ENCODE data around the gene HTR2C. TPM values are rescaled to one million over a fixed set of nuclear protein-coding genes. Genes with fewer than 3 reads are reported as not detected.
"Not testable (repeated sequence)": the region's sequence is repeated elsewhere in the genome, so short reads cannot be mapped to it uniquely, and the experiment has no call there.

The HTR2C gene
- polyA plus RNA-seq, 2 of the 4 experiments (the other 2 are of a cell fraction), result not detected

GRCh38 chrX:114675365-114675764, 91.5 kb downstream of the HTR2C start:
- H3K4me3 ChIP-seq, result no peak overlapping the region

GRCh38 chrX:114700533-114700932, 116.6 kb downstream of the HTR2C start:
- H3K27ac ChIP-seq; POLR2A ChIA-PET; H3K9me3 ChIP-seq; FAIRE-seq; CTCF ChIA-PET; H3K4me2 ChIP-seq; H3K4me1 ChIP-seq; ATAC-seq; H3K4me3 ChIP-seq; DNase-seq (ENCODE audit: low read depth in 1 of 2, low spot score in 1 of 2): not testable (repeated sequence)
- 49% methylated on average over 11 of the region's 17 CpGs for WGBS (ENCODE audit: missing lambda C conversion rate)

More at GRCh38 chrX:114675365-114675764, 91.5 kb downstream of the HTR2C start:
- FAIRE-seq (no peak), DNase-seq (ENCODE audit: low read depth in 1 of 2, low spot score in 1 of 2) (no peak), ATAC-seq (no peak)
- Histone ChIP-seq H3K9me3 (no peaks in the 10 kb centered on the region), H3K27ac (no peak overlapping the region), H3K4me2 (no peak overlapping the region), H3K4me1 (no peaks in the 10 kb centered on the region)
- 2% methylated on average over 2 of the region's 2 CpGs for WGBS (ENCODE audit: missing lambda C conversion rate)
- TF ChIP-seq TFCP2L1 (CRISPR knock-in tag; IDR thresholded peaks at IDR 0.05) (no peak), POLR2A (IDR thresholded peaks at IDR 0.05; ENCODE audit: low read length) (no peak), MAFK (IDR thresholded peaks at IDR 0.05; ENCODE audit: partially characterized antibody) (no peak), SREBF2 (IDR thresholded peaks at IDR 0.05) (no peak), GATA3 (IDR thresholded peaks at IDR 0.05; ENCODE audit: borderline replicate concordance) (no peak), ATOH8 (CRISPR knock-in tag; IDR thresholded peaks at IDR 0.05; ENCODE audit: low read depth) (no peak), KDM1A (IDR thresholded peaks at IDR 0.05; ENCODE audit: low read depth) (no peak), TP53 (CRISPR knock-in tag; IDR thresholded peaks at IDR 0.05) (no peak), CBX2 (IDR thresholded peaks at IDR 0.05; ENCODE audit: borderline replicate concordance, low read depth) (no peak)
- TF ChIP-seq, protein P1, sequence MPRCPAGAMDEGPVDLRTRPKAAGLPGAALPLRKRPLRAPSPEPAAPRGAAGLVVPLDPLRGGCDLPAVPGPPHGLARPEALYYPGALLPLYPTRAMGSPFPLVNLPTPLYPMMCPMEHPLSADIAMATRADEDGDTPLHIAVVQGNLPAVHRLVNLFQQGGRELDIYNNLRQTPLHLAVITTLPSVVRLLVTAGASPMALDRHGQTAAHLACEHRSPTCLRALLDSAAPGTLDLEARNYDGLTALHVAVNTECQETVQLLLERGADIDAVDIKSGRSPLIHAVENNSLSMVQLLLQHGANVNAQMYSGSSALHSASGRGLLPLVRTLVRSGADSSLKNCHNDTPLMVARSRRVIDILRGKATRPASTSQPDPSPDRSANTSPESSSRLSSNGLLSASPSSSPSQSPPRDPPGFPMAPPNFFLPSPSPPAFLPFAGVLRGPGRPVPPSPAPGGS (IDR thresholded peaks at IDR 0.05), result no peak
- CTCF ChIA-PET, result no interaction called here
- POLR2A ChIA-PET, result no interaction called here

- H3K27ac ChIP-seq, result no peak overlapping the region
- no peak overlapping the region for H3K4me3 ChIP-seq
- 0% methylated on average over 1 of the region's 1 CpG for WGBS (ENCODE audit: missing lambda C conversion rate)
- no peaks in the 10 kb centered on the region for H3K9me3 ChIP-seq
- no peak overlapping the region for H3K4me2 ChIP-seq
- no peak for ATAC-seq
- FAIRE-seq, result peak; percentile 18
- POLR2A ChIA-PET, result no interaction called here
- no peaks in the 10 kb centered on the region for H3K4me1 ChIP-seq
- TF ChIP-seq RFX5 (IDR thresholded peaks at IDR 0.05), result no peak
- TF ChIP-seq NR3C1 (IDR thresholded peaks at IDR 0.05), result no peak
- TF ChIP-seq CHD2 (IDR thresholded peaks at IDR 0.05; ENCODE audit: low read length, partially characterized antibody), result no peak
- TF ChIP-seq, protein P2, sequence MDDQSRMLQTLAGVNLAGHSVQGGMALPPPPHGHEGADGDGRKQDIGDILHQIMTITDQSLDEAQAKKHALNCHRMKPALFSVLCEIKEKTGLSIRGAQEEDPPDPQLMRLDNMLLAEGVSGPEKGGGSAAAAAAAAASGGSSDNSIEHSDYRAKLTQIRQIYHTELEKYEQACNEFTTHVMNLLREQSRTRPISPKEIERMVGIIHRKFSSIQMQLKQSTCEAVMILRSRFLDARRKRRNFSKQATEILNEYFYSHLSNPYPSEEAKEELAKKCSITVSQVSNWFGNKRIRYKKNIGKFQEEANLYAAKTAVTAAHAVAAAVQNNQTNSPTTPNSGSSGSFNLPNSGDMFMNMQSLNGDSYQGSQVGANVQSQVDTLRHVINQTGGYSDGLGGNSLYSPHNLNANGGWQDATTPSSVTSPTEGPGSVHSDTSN (IDR thresholded peaks at IDR 0.05), result no peak
- DNase-seq (ENCODE audit: low read depth in 1 of 2, low spot score in 1 of 2), result no peak
- CTCF ChIA-PET, result no interaction called here
Measured at GRCh38 chrX:114709406-114709805, 125.5 kb downstream of the HTR2C start.

GRCh38 chrX:114710571-114710970, 126.7 kb downstream of the HTR2C start:
- H3K4me3 ChIP-seq, result no peak overlapping the region
- H3K9me3 ChIP-seq, result no peaks in the 10 kb centered on the region
- no peak overlapping the region for H3K4me2 ChIP-seq
- 0% methylated on average over 1 of the region's 1 CpG for WGBS (ENCODE audit: missing lambda C conversion rate)
- ChIA-PET CTCF (no interaction called here), POLR2A (no interaction called here)
- ATAC-seq, result no peak
- peak; percentile 68 for FAIRE-seq
- no peak overlapping the region for H3K27ac ChIP-seq
- DNase-seq (ENCODE audit: low read depth in 1 of 2, low spot score in 1 of 2), result no peak
- TF ChIP-seq CHD2 (IDR thresholded peaks at IDR 0.05; ENCODE audit: low read length, partially characterized antibody), result no peak
- no peak for TF ChIP-seq E2F6 (IDR thresholded peaks at IDR 0.05; ENCODE audit: borderline replicate concordance, low read depth)
- TF ChIP-seq, protein P1 (IDR thresholded peaks at IDR 0.05), result no peak
- no peak for TF ChIP-seq SREBF2 (IDR thresholded peaks at IDR 0.05)
- no peaks in the 10 kb centered on the region for H3K4me1 ChIP-seq

All from A549 (cell line).